Stimulated activated naive CD4-positive, alpha-beta T cell (primary cell): ENCODE measurements around the gene NLRP2B.
"Not testable (repeated sequence)": the region's sequence is repeated elsewhere in the genome, so short reads cannot be mapped to it uniquely, and the experiment has no call there.

Source experiments
- DNase-seq, 6 experiments: peaks; one replicate each; lab custom pipeline; 2025; lab: John Stamatoyannopoulos, UW

The NLRP2B gene

GRCh38 chrX:57680160-57680559 lies at the start of gene NLRP2B:
NLRP2B (minus strand) TSS chrX:57680260.
- no peak for DNase-seq

GRCh38 chrX:57725995-57726394 lies 45.9 kb upstream of the NLRP2B start:
- not testable (repeated sequence) for DNase-seq

DNA sequence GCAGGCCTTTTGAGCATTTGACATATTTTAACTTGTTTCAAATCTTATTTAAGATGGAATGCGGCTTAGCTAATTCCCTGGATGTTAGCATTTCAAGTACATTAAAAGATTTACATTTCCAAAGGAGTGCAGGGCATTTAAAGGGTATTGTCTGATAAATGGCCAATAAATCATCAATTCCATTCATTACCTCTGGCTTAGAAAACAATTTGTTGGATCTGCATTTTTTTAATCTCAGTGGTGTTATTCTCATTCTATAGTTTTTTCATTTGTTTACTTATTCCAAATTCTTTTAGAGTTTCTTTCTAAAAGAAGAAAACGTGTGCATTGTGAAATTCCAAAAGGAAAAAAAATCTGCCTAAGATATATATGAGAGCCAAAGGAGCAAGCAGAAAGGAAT lies 1.3 kb upstream of the NLRP2B start:
- no peak for DNase-seq

GRCh38 chrX:57678686-57679428 lies 1.2 kb downstream of the NLRP2B start:
- no peak for DNase-seq

GRCh38 chrX:57677132-57677858 lies 2.8 kb downstream of the NLRP2B start:
- DNase-seq, result no peak

DNA sequence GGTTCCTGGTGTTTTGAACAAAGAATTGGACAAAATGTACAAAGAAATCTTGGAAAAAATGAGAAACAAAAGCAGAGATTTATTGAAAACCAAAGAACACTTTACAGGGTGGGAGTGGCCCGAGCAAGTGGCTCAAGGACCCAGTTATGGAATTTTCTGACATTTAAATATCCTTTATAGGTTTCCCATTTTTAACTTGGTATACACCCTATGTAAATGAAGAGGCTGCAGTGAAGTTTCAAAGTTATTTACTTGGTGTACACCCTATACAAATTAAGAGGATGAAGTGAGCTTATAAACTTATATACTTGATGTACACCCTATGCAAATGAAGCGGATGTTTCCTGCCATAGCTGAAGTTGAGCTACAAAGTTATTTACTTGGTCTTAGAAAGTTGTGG lies 4.7 kb downstream of the NLRP2B start:
- no peak for DNase-seq

GRCh38 chrX:57674861-57675260 lies 5.2 kb downstream of the NLRP2B start:
- DNase-seq, result no peak

GRCh38 chrX:57669961-57670360 lies 10.1 kb downstream of the NLRP2B start:
- DNase-seq, result no peak

DNA sequence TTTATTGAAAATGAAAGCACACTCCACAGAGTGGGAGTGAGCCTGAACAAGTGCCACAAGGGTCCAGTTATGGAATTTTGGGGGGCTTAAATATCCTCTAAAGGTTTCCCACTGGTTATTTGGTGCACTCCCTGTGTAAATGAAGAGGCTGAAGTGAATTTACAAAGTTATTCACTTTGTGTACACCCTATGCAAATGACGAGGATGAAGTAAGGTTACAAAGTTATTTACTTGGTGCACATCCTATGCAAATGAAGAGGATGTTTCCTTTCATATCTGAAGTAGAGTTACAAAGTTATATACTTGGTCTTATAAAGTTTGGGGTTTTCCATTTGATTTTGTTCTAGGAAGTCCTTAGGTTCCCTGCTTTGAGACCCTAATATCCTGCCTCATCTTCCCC lies 13.1 kb downstream of the NLRP2B start:
- DNase-seq, result no peak

GRCh38 chrX:57655065-57655464 lies 25.0 kb downstream of the NLRP2B start:
- no peak for DNase-seq

DNA sequence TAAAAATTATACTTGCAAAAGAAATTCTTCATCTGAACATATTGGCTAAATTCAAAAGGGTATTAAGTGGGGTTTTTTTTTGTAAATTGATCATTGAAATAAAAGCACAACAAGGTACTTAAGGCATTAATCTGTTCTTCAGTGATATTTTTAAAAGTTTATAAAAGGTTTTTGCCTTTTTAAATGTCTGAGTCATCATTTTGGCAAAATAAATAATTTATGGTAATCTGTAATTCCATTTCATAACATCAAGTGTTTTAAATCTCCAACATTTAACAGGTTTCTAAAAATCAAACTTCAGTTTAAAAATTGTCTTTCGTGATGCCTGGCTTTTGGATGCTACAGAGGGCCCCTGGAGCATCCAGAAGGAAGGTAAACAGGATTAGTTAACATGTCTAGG lies 27.4 kb downstream of the NLRP2B start:
- DNase-seq, result no peak

GRCh38 chrX:57651169-57651919 lies 28.7 kb downstream of the NLRP2B start:
- DNase-seq, result no peak

DNA sequence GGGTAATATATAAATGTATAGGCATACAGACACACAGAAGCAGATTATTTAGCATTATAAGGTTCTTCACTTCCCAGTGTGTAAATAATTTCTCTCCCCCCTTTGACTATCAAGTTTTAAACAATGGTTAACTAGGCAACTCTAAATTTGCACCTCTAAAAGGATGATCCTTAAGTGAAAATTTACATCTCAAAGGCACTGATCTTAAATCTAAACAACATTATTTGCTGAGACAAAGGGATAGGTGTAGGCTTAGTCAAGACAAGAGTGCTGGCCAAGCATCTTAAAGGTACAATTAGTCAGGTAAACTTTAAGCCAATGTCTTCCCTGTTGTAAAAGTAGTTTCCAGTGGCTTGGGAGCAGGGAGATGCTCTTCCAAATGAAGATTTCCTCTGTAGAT lies 33.0 kb downstream of the NLRP2B start:
- DNase-seq, result no peak

GRCh38 chrX:57643698-57644097 lies 36.4 kb downstream of the NLRP2B start:
- no peak for DNase-seq

GRCh38 chrX:57641338-57641737 lies 38.7 kb downstream of the NLRP2B start:
- no peak for DNase-seq

GRCh38 chrX:57640674-57641016 lies 39.4 kb downstream of the NLRP2B start:
- no peak for DNase-seq

GRCh38 chrX:57629438-57629837 lies 50.6 kb downstream of the NLRP2B start:
- DNase-seq, result not testable (repeated sequence)
